Measurements from ENCODE around the gene RPP14.

Gene RPP14

GRCh38 chr3:58323529-58324390 is 17.7 kb downstream of the RPP14 start:
- no peak overlapping the region for H3K9ac ChIP-seq (ENCODE audit: low read depth, low read length)
- no peak overlapping the region for H3K4me3 ChIP-seq (ENCODE audit: low read length)

GRCh38 chr3:58324391-58325390 is 18.6 kb downstream of the RPP14 start:
- Histone ChIP-seq H3K4me3 (ENCODE audit: low read length) (no peak overlapping the region), H3K9me3 (replicated peaks; ENCODE audit: low read length) (no peaks in the 10 kb centered on the region), H3K4me2 (ENCODE audit: low read length) (no peak overlapping the region), H3K27me3 (ENCODE audit: control insufficient read depth, insufficient read depth, low read length) (no peaks in the 10 kb centered on the region), H3K9ac (ENCODE audit: low read depth, low read length) (no peak overlapping the region), H3K4me1 (ENCODE audit: control insufficient read depth, insufficient read depth, low read length) (peaks cover 13% of the 10 kb centered on the region), H3K36me3 (ENCODE audit: insufficient read depth, low read length) (peaks cover 6% of the 10 kb centered on the region)

More at GRCh38 chr3:58323529-58324390, 17.7 kb downstream of the RPP14 start:
- Histone ChIP-seq H3K4me2 (ENCODE audit: low read length) (no peak overlapping the region), H3K36me3 (ENCODE audit: insufficient read depth, low read length) (peaks cover 6% of the 10 kb centered on the region), H3K4me1 (ENCODE audit: control insufficient read depth, insufficient read depth, low read length) (peaks cover 13% of the 10 kb centered on the region), H3K27me3 (ENCODE audit: control insufficient read depth, insufficient read depth, low read length) (no peaks in the 10 kb centered on the region), H3K9me3 (replicated peaks; ENCODE audit: low read length) (no peaks in the 10 kb centered on the region)

GRCh38 chr3:58325525-58325992 is 19.5 kb downstream of the RPP14 start:
- Histone ChIP-seq H3K4me1 (ENCODE audit: control insufficient read depth, insufficient read depth, low read length) (peaks cover 13% of the 10 kb centered on the region), H3K9me3 (replicated peaks; ENCODE audit: low read length) (no peaks in the 10 kb centered on the region), H3K9ac (ENCODE audit: low read depth, low read length) (no peak overlapping the region), H3K36me3 (ENCODE audit: insufficient read depth, low read length) (peaks cover 4% of the 10 kb centered on the region), H3K4me3 (ENCODE audit: low read length) (no peak overlapping the region), H3K4me2 (ENCODE audit: low read length) (no peak overlapping the region), H3K27me3 (ENCODE audit: control insufficient read depth, insufficient read depth, low read length) (no peaks in the 10 kb centered on the region)

- H3K9me3 ChIP-seq (replicated peaks; ENCODE audit: low read length): no peaks in the 10 kb centered on the region
- no peaks in the 10 kb centered on the region for H3K27me3 ChIP-seq (ENCODE audit: control insufficient read depth, insufficient read depth, low read length)
- H3K4me1 ChIP-seq (ENCODE audit: control insufficient read depth, insufficient read depth, low read length): peaks cover 13% of the 10 kb centered on the region
- H3K36me3 ChIP-seq (ENCODE audit: insufficient read depth, low read length): peaks cover 2% of the 10 kb centered on the region
- H3K4me2 ChIP-seq (ENCODE audit: low read length): no peak overlapping the region
- no peak overlapping the region for H3K4me3 ChIP-seq (ENCODE audit: low read length)
- no peak overlapping the region for H3K9ac ChIP-seq (ENCODE audit: low read depth, low read length)
Measured at GRCh38 chr3:58326267-58326900, 20.3 kb downstream of the RPP14 start.

- H3K4me2 ChIP-seq (ENCODE audit: low read length): no peak overlapping the region
- H3K36me3 ChIP-seq (ENCODE audit: insufficient read depth, low read length): no peaks in the 10 kb centered on the region
- no peak overlapping the region for H3K4me3 ChIP-seq (ENCODE audit: low read length)
- peaks cover 20% of the 10 kb centered on the region for H3K4me1 ChIP-seq (ENCODE audit: control insufficient read depth, insufficient read depth, low read length)
- no peaks in the 10 kb centered on the region for H3K9me3 ChIP-seq (replicated peaks; ENCODE audit: low read length)
- H3K27me3 ChIP-seq (ENCODE audit: control insufficient read depth, insufficient read depth, low read length): no peaks in the 10 kb centered on the region
- H3K9ac ChIP-seq (ENCODE audit: low read depth, low read length): no peak overlapping the region
Measured at GRCh38 chr3:58329150-58329921, 23.3 kb downstream of the RPP14 start.

GRCh38 chr3:58329922-58330413 is 23.9 kb downstream of the RPP14 start:
- no peak overlapping the region for H3K4me3 ChIP-seq (ENCODE audit: low read length)
- peaks cover 25% of the 10 kb centered on the region for H3K4me1 ChIP-seq (ENCODE audit: control insufficient read depth, insufficient read depth, low read length)
- H3K4me2 ChIP-seq (ENCODE audit: low read length): no peak overlapping the region
- no peaks in the 10 kb centered on the region for H3K36me3 ChIP-seq (ENCODE audit: insufficient read depth, low read length)
- no peaks in the 10 kb centered on the region for H3K27me3 ChIP-seq (ENCODE audit: control insufficient read depth, insufficient read depth, low read length)
- H3K9me3 ChIP-seq (replicated peaks; ENCODE audit: low read length): no peaks in the 10 kb centered on the region
- no peak overlapping the region for H3K9ac ChIP-seq (ENCODE audit: low read depth, low read length)

GRCh38 chr3:58331593-58332152 is 25.6 kb downstream of the RPP14 start:
- Histone ChIP-seq H3K4me3 (ENCODE audit: low read length) (no peak overlapping the region), H3K4me1 (ENCODE audit: control insufficient read depth, insufficient read depth, low read length) (peaks cover 30% of the 10 kb centered on the region), H3K27me3 (ENCODE audit: control insufficient read depth, insufficient read depth, low read length) (no peaks in the 10 kb centered on the region), H3K9me3 (replicated peaks; ENCODE audit: low read length) (no peaks in the 10 kb centered on the region), H3K9ac (ENCODE audit: low read depth, low read length) (no peak overlapping the region), H3K4me2 (ENCODE audit: low read length) (no peak overlapping the region), H3K36me3 (ENCODE audit: insufficient read depth, low read length) (no peaks in the 10 kb centered on the region)

- Histone ChIP-seq H3K4me1 (ENCODE audit: control insufficient read depth, insufficient read depth, low read length) (peaks cover 34% of the 10 kb centered on the region), H3K27me3 (ENCODE audit: control insufficient read depth, insufficient read depth, low read length) (no peaks in the 10 kb centered on the region), H3K4me3 (ENCODE audit: low read length) (peak within 1 kb of the TSS; percentile 93)
Measured at GRCh38 chr3:58332575-58333188, 26.6 kb downstream of the RPP14 start, which contains the start of gene PXK. PXK (plus strand) TSS chr3:58332892; CDS start chr3:58332989, 97 bp downstream.

GRCh38 chr3:58333206-58334012 is 27.4 kb downstream of the RPP14 start:
- Histone ChIP-seq H3K4me1 (ENCODE audit: control insufficient read depth, insufficient read depth, low read length) (peaks cover 34% of the 10 kb centered on the region), H3K4me2 (ENCODE audit: low read length) (peak overlapping the region; percentile 98)

More at GRCh38 chr3:58332575-58333188, 26.6 kb downstream of the RPP14 start, which contains the start of gene PXK:
- H3K36me3 ChIP-seq (ENCODE audit: insufficient read depth, low read length): no peaks in the 10 kb centered on the region
- H3K9ac ChIP-seq (ENCODE audit: low read depth, low read length): peak within 1 kb of the TSS; percentile 88
- H3K4me2 ChIP-seq (ENCODE audit: low read length): peak within 1 kb of the TSS; percentile 98
- H3K9me3 ChIP-seq (replicated peaks; ENCODE audit: low read length): no peaks in the 10 kb centered on the region

More at GRCh38 chr3:58333206-58334012, 27.4 kb downstream of the RPP14 start:
- H3K9me3 ChIP-seq (replicated peaks; ENCODE audit: low read length): no peaks in the 10 kb centered on the region
- no peaks in the 10 kb centered on the region for H3K36me3 ChIP-seq (ENCODE audit: insufficient read depth, low read length)
- peak overlapping the region; percentile 93 for H3K4me3 ChIP-seq (ENCODE audit: low read length)
- no peaks in the 10 kb centered on the region for H3K27me3 ChIP-seq (ENCODE audit: control insufficient read depth, insufficient read depth, low read length)
- peak overlapping the region; percentile 88 for H3K9ac ChIP-seq (ENCODE audit: low read depth, low read length)

Measured in skeletal muscle satellite cell (primary cell).